Progenitor cell of endocrine pancreas (in vitro differentiated cells): ENCODE results near the gene IQCC. TPM values are rescaled to one million over a fixed set of nuclear protein-coding genes. Genes with fewer than 3 reads are reported as not detected.

ENCODE experiments used
- DNase-seq: peaks from one replicate; pipeline ENCODE4 v3.0.0; 2021; ENCODE audit warnings: low spot score; ENCODE audit not compliant: unreplicated experiment
- H3K27ac Mint-ChIP-seq: 2 replicates; pipeline ENCODE4 v1.8.0; 2021; ENCODE audit warnings: mild to moderate bottlenecking, moderate library complexity, mixed read lengths
- H3K27me3 Mint-ChIP-seq: 2 replicates; pipeline ENCODE4 v1.8.0; 2021; ENCODE audit warnings: mixed read lengths
- H3K36me3 Mint-ChIP-seq: 2 replicates; pipeline ENCODE4 v1.8.0; 2022; ENCODE audit warnings: mixed read lengths; ENCODE audit not compliant: insufficient read depth
- H3K4me1 Mint-ChIP-seq: 2 replicates; pipeline ENCODE4 v1.8.0; 2021; ENCODE audit warnings: low read depth, mixed read lengths
- H3K4me3 Mint-ChIP-seq: 2 replicates; pipeline ENCODE4 v1.8.0; 2021; ENCODE audit warnings: low read depth, mild to moderate bottlenecking, moderate library complexity, mixed read lengths
- H3K9me3 Mint-ChIP-seq: 2 replicates; pipeline ENCODE4 v1.8.0; 2021; ENCODE audit warnings: low read depth, mixed read lengths
- CTCF ChIP-seq: fragments of 200-600 bp; sonication (generic); IDR thresholded peaks from one replicate; pipeline ENCODE4 v1.5.0; 2021; ENCODE audit warnings: antibody characterized with exemption, mild to moderate bottlenecking; ENCODE audit not compliant: unreplicated experiment
- total RNA-seq: library from RNA; stranded (reverse); gene quantifications from 2 replicates; pipeline ENCODE4 v1.2.1, GENCODE V29; 2021

IQCC gene
- total RNA-seq, 1 donor from 2014 or later: 5.1 TPM

GRCh38 chr1:32216566-32216965 lies 11.1 kb downstream of the IQCC start:
- H3K27me3 Mint-ChIP-seq: no peaks in the 10 kb centered on the region
- no peak overlapping the region for H3K4me3 Mint-ChIP-seq
- no peak for TF ChIP-seq CTCF
- H3K27ac Mint-ChIP-seq: no peak overlapping the region
- no peak for DNase-seq
- H3K9me3 Mint-ChIP-seq: no peaks in the 10 kb centered on the region
- peaks cover 3% of the 10 kb centered on the region for H3K36me3 Mint-ChIP-seq
- H3K4me1 Mint-ChIP-seq: peaks cover 13% of the 10 kb centered on the region

DNA sequence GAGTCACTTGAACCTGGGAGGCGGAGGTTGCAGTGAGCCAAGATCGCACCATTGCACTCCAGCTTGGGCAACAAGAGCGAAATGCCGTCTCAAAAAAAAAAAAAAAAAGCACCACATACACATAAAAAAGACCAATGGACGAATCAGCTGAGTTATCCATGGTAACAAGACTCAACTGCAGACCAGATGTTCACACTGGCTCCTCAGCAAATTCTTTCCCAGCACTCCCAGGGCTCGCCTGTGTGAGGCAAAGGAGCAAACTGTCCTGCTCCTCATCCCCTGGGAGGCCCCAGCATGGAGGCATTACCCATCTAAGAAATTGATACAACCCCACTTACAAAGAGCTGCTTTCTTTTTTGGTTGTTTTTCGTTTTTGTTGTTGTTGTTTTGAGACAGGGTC lies 13.6 kb downstream of the IQCC start:
- H3K36me3 Mint-ChIP-seq: peaks cover 4% of the 10 kb centered on the region
- no peak overlapping the region for H3K4me3 Mint-ChIP-seq
- H3K27ac Mint-ChIP-seq: no peak overlapping the region
- peaks cover 22% of the 10 kb centered on the region for H3K4me1 Mint-ChIP-seq
- TF ChIP-seq CTCF: no peak
- no peaks in the 10 kb centered on the region for H3K9me3 Mint-ChIP-seq
- no peaks in the 10 kb centered on the region for H3K27me3 Mint-ChIP-seq
- no peak for DNase-seq

DNA sequence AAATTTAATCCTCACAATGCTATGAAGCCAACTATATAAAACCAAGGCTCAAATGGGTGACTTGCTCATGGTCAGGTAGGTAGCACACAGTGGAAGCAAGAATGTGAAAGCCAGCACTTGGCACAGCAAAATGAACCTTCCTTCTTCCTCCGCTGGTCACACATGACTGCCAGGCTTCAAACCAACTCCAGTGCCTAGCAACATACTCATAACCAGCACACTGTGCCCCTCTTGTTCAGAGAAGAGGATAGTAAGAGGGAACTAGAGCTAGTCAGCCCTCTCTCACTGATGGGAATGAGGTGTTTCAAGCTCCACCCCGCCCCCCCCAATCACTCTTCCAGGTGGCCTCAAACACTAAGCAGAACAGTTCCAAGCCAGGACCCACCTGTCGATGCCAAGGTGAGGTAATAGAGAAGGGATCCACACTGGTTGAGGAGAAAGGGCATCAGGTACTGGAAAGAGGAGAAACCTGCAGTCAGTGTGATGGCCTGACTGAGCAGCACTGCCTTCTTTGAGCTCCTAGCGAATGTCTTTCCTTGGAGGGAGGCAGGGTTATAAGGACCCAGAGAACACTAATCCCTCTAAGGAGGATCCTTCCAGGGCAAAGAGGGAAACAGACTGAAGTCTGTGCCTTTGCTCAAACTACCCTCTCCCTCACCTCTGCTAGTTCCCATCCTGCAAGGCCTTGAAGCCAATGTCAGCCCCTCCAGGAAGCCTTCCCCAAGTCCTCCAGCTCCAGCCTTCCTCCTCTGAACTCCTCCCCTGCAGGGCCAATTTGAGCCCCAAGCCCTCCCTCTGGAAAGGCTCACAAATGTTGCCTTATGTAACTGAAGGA lies 15.5 kb downstream of the IQCC start:
- peaks cover 23% of the 10 kb centered on the region for H3K4me1 Mint-ChIP-seq

GRCh38 chr1:32221581-32221979 lies 16.1 kb downstream of the IQCC start:
- Mint-ChIP-seq H3K36me3 (peaks cover 6% of the 10 kb centered on the region), H3K9me3 (no peaks in the 10 kb centered on the region), H3K27me3 (no peaks in the 10 kb centered on the region), H3K4me1 (peaks cover 22% of the 10 kb centered on the region), H3K4me3 (peak overlapping the region; percentile 98), H3K27ac (peak overlapping the region; percentile 98)
- TF ChIP-seq CTCF: no peak
- no peak for DNase-seq

More for the DNA sequence above, 15.5 kb downstream of the IQCC start:
- TF ChIP-seq CTCF: no peak
- Mint-ChIP-seq H3K4me3 (peak overlapping the region; percentile 98), H3K27me3 (no peaks in the 10 kb centered on the region), H3K27ac (peak overlapping the region; percentile 98), H3K9me3 (no peaks in the 10 kb centered on the region), H3K36me3 (peaks cover 6% of the 10 kb centered on the region)
- DNase-seq: no peak

GRCh38 chr1:32221980-32222755 lies 16.7 kb downstream of the IQCC start, which contains the start of the genes EIF3I and TMEM234:
Gene EIF3I (plus strand): TSS chr1:32222407. CDS start chr1:32222442, 35 bp downstream.
Gene TMEM234 (minus strand): TSS chr1:32222353. CDS start chr1:32222322, 31 bp downstream.
- Mint-ChIP-seq H3K36me3 (peaks cover 6% of the 10 kb centered on the region), H3K9me3 (no peaks in the 10 kb centered on the region), H3K27ac (peak within 1 kb of the TSS; percentile 98), H3K4me3 (peak within 1 kb of the TSS; percentile 98), H3K27me3 (no peaks in the 10 kb centered on the region), H3K4me1 (peaks cover 22% of the 10 kb centered on the region)
- TF ChIP-seq CTCF: no peak
- DNase-seq: peak; percentile 76
